ENCODE results near the gene AUTS2. TPM values are rescaled to one million over a fixed set of nuclear protein-coding genes. Genes with fewer than 3 reads are reported as not detected.

Gene AUTS2
- total and polyA plus RNA-seq, 2 of the 8 experiments (the other 6 are each of a cell fraction or from before 2014, with no cell fraction given) = 25.9 to 101 TPM

DNA sequence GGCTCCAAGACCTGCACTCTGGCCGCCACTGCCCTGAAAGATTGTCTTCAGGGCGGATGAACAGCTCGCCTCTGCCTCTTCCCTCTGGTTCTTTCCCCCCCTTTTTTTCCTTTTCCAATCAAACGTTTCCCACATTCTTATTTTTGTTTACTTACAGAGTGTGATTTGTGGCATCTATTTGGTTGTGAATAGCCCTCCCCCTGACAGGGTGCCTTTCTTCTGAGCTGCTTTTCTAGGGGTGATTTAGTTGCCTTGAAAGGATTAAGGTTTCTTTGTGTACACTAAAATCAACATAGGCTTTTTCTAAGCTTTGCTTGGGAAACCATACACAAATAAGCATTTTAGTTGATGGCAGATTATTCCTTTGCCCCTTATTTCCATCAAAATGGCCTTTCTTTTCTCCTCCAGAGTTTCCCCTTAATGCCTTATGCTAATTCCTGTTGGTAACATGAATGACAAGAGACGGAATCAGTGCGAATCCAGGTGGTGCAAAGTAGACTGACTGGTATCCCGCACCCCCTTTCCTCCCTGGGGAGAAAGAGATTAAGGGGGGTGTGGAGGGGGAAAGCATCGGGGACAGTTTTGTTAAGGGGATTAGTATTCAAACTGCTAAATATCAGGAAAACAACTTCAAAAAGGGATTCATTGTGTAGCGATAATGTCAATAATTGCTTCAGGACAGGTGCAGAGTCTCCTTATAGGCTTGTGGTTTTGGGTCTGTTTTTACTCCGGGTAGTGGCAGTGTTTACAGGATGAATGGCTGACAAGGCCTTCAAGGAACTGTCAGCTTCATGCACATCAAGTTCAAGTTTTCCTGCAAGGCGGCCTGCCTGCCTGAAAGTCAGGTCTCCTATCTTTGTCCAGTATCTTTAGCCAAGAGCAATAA, 1102.0 kb downstream of the AUTS2 start (continued):
- TF ChIP-seq, protein P1, sequence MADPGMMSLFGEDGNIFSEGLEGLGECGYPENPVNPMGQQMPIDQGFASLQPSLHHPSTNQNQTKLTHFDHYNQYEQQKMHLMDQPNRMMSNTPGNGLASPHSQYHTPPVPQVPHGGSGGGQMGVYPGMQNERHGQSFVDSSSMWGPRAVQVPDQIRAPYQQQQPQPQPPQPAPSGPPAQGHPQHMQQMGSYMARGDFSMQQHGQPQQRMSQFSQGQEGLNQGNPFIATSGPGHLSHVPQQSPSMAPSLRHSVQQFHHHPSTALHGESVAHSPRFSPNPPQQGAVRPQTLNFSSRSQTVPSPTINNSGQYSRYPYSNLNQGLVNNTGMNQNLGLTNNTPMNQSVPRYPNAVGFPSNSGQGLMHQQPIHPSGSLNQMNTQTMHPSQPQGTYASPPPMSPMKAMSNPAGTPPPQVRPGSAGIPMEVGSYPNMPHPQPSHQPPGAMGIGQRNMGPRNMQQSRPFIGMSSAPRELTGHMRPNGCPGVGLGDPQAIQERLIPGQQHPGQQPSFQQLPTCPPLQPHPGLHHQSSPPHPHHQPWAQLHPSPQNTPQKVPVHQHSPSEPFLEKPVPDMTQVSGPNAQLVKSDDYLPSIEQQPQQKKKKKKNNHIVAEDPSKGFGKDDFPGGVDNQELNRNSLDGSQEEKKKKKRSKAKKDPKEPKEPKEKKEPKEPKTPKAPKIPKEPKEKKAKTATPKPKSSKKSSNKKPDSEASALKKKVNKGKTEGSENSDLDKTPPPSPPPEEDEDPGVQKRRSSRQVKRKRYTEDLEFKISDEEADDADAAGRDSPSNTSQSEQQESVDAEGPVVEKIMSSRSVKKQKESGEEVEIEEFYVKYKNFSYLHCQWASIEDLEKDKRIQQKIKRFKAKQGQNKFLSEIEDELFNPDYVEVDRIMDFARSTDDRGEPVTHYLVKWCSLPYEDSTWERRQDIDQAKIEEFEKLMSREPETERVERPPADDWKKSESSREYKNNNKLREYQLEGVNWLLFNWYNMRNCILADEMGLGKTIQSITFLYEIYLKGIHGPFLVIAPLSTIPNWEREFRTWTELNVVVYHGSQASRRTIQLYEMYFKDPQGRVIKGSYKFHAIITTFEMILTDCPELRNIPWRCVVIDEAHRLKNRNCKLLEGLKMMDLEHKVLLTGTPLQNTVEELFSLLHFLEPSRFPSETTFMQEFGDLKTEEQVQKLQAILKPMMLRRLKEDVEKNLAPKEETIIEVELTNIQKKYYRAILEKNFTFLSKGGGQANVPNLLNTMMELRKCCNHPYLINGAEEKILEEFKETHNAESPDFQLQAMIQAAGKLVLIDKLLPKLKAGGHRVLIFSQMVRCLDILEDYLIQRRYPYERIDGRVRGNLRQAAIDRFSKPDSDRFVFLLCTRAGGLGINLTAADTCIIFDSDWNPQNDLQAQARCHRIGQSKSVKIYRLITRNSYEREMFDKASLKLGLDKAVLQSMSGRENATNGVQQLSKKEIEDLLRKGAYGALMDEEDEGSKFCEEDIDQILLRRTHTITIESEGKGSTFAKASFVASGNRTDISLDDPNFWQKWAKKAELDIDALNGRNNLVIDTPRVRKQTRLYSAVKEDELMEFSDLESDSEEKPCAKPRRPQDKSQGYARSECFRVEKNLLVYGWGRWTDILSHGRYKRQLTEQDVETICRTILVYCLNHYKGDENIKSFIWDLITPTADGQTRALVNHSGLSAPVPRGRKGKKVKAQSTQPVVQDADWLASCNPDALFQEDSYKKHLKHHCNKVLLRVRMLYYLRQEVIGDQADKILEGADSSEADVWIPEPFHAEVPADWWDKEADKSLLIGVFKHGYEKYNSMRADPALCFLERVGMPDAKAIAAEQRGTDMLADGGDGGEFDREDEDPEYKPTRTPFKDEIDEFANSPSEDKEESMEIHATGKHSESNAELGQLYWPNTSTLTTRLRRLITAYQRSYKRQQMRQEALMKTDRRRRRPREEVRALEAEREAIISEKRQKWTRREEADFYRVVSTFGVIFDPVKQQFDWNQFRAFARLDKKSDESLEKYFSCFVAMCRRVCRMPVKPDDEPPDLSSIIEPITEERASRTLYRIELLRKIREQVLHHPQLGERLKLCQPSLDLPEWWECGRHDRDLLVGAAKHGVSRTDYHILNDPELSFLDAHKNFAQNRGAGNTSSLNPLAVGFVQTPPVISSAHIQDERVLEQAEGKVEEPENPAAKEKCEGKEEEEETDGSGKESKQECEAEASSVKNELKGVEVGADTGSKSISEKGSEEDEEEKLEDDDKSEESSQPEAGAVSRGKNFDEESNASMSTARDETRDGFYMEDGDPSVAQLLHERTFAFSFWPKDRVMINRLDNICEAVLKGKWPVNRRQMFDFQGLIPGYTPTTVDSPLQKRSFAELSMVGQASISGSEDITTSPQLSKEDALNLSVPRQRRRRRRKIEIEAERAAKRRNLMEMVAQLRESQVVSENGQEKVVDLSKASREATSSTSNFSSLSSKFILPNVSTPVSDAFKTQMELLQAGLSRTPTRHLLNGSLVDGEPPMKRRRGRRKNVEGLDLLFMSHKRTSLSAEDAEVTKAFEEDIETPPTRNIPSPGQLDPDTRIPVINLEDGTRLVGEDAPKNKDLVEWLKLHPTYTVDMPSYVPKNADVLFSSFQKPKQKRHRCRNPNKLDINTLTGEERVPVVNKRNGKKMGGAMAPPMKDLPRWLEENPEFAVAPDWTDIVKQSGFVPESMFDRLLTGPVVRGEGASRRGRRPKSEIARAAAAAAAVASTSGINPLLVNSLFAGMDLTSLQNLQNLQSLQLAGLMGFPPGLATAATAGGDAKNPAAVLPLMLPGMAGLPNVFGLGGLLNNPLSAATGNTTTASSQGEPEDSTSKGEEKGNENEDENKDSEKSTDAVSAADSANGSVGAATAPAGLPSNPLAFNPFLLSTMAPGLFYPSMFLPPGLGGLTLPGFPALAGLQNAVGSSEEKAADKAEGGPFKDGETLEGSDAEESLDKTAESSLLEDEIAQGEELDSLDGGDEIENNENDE (IDR thresholded peaks at IDR 0.05; ENCODE audit: insufficient replicate concordance, low read length) = peak; percentile 94
- TF ChIP-seq BACH1 (IDR thresholded peaks at IDR 0.05; ENCODE audit: low read length) (no peak), FOSL1 (IDR thresholded peaks at IDR 0.05; ENCODE audit: insufficient read depth, low read depth, low read length) (no peak), JUND (IDR thresholded peaks at IDR 0.05; ENCODE audit: low read length) (no peak), TEAD4 (IDR thresholded peaks at IDR 0.05; ENCODE audit: low read depth, low read length) (no peak), TAF1 (IDR thresholded peaks at IDR 0.05; ENCODE audit: low read depth, low read length) (no peak), POLR2AphosphoS5 (IDR thresholded peaks at IDR 0.05; ENCODE audit: low read depth, low read length) (peak; percentile 43; the same call in 1 of the 2 replicates)
- TF ChIP-seq, protein P2, sequence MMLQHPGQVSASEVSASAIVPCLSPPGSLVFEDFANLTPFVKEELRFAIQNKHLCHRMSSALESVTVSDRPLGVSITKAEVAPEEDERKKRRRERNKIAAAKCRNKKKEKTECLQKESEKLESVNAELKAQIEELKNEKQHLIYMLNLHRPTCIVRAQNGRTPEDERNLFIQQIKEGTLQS (IDR thresholded peaks at IDR 0.05; ENCODE audit: insufficient read depth, low read depth, low read length) = no peak
- TF ChIP-seq, protein P3, sequence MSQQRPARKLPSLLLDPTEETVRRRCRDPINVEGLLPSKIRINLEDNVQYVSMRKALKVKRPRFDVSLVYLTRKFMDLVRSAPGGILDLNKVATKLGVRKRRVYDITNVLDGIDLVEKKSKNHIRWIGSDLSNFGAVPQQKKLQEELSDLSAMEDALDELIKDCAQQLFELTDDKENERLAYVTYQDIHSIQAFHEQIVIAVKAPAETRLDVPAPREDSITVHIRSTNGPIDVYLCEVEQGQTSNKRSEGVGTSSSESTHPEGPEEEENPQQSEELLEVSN (IDR thresholded peaks at IDR 0.05) = no peak
